ENCODE measurements around the gene PRKCQ.

DNA sequence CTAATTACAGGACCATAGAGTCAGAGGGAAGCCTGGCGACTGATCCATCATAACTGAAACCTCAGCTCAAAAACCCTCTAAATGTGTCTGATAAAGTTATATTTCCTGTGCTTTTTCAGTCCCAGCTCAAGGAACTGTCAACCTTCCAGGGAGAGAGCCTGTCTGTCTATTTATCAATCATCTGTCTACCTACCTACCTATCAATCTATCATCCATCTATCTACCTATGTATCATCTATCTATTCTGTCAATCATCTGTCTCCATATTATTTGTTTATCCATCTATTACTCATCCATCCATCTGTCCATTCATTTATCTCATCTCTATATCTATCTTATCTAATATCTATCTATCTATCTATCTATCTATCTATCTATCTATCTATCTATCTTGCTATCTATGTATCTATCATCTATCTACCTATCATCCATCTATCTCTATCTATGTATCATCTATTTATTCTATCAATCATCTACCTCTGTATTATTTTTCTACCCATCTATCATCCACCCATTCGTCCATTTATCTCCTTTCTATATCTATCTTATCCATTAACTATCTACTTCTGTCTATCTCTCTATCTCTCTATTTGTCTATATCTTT, 161.4 kb downstream of the PRKCQ start:
- TF ChIP-seq, protein P1, sequence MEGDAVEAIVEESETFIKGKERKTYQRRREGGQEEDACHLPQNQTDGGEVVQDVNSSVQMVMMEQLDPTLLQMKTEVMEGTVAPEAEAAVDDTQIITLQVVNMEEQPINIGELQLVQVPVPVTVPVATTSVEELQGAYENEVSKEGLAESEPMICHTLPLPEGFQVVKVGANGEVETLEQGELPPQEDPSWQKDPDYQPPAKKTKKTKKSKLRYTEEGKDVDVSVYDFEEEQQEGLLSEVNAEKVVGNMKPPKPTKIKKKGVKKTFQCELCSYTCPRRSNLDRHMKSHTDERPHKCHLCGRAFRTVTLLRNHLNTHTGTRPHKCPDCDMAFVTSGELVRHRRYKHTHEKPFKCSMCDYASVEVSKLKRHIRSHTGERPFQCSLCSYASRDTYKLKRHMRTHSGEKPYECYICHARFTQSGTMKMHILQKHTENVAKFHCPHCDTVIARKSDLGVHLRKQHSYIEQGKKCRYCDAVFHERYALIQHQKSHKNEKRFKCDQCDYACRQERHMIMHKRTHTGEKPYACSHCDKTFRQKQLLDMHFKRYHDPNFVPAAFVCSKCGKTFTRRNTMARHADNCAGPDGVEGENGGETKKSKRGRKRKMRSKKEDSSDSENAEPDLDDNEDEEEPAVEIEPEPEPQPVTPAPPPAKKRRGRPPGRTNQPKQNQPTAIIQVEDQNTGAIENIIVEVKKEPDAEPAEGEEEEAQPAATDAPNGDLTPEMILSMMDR (IDR thresholded peaks at IDR 0.05): no peak
- no peak for TF ChIP-seq POLR2A (IDR thresholded peaks at IDR 0.05)

All from uterus (tissue), 2 donors.